Omental fat pad (tissue), 4 donors: Measurements from ENCODE around the gene SLC25A17. TPM values are rescaled to one million over a fixed set of nuclear protein-coding genes. Genes with fewer than 3 reads are reported as not detected.
"Not testable (repeated sequence)": the region's sequence is repeated elsewhere in the genome, so short reads cannot be mapped to it uniquely, and the experiment has no call there.

ENCODE experiments used
- ATAC-seq: fragments of 150-250 bp; one replicate; pipeline ENCODE4 v1.9.1; 2016; ENCODE audit warnings: mild to moderate bottlenecking, moderate library complexity; ENCODE audit not compliant: low FRiP score
- DNase-seq: peaks from one replicate; pipeline ENCODE4 v3.0.0-alpha.2; 2019; ENCODE audit warnings: low spot score
- CTCF ChIP-seq, 3 donors: fragments of 450-650 bp; IDR thresholded peaks; one replicate each; pipeline ENCODE4 v1.5.1; 2016 to 2017; ENCODE audit warnings: antibody characterized with exemption in 3 of 3, mild to moderate bottlenecking in 3 of 3, moderate library complexity in 2 of 3
- total RNA-seq, 4 donors: library from RNA; depleted of rRNA; stranded (reverse); fragments of >200 nt; gene quantifications; one replicate each; pipeline ENCODE4 v1.1.0, GENCODE V29; 2016

SLC25A17 gene
- total RNA-seq, 4 donors from 2014 or later: 15.1 to 17.8 (median 16.3) TPM

DNA sequence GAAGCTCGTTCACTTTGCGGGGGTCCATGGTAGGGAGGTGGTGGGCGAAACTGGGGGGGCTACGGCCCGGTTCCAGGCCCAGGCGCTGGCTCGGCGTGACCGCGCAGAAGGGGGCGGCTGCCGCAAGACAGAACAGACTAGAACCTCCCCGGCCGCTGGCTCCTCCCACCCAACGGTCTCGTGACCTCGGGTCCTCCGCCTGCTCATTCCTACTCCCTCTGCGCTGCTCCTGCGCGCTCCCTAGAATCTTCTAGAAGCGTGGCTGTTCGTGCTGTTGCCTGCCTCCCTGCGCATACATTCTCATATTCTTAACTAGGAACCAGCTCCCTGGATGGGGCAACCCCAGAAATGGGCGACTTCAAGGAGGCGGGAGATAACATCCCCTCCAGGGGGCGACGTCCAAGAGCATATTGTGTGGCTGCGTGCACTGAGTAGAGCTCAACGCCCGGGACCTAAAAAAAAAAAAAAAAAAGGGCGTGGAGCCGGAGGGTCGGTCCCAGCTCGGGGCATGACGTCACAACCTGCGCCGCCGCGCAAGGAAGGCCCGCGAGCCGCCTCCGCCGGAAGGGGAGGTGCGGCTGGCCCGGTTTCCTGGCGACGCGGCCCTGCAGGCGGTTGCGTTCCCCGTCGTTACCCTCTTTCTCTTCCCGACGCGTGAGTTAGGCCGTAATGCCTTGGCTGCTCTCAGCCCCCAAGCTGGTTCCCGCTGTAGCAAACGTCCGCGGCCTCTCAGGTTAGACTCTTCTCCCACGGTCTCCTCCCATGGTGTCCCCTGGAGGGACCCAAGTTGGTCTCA, 37.6 kb upstream of the SLC25A17 start, which contains the start of the genes ST13 and XPNPEP3:
TSS of gene ST13 (minus strand) at position 127 of the 796 bp plus-strand sequence. CDS start at position 28, 99 bp downstream.
TSS of gene XPNPEP3 (plus strand) at position 636 of the 796 bp plus-strand sequence. CDS start at position 670, 34 bp downstream.
- ATAC-seq (peak; percentile 96), DNase-seq (peak; percentile 85)
- no peak for TF ChIP-seq CTCF (IDR thresholded peaks at IDR 0.05)

GRCh38 chr22:40855979-40856512, 36.9 kb upstream of the SLC25A17 start:
- ATAC-seq (peak; percentile 44), DNase-seq (no peak)
- no peak for TF ChIP-seq CTCF (IDR thresholded peaks at IDR 0.05)

DNA sequence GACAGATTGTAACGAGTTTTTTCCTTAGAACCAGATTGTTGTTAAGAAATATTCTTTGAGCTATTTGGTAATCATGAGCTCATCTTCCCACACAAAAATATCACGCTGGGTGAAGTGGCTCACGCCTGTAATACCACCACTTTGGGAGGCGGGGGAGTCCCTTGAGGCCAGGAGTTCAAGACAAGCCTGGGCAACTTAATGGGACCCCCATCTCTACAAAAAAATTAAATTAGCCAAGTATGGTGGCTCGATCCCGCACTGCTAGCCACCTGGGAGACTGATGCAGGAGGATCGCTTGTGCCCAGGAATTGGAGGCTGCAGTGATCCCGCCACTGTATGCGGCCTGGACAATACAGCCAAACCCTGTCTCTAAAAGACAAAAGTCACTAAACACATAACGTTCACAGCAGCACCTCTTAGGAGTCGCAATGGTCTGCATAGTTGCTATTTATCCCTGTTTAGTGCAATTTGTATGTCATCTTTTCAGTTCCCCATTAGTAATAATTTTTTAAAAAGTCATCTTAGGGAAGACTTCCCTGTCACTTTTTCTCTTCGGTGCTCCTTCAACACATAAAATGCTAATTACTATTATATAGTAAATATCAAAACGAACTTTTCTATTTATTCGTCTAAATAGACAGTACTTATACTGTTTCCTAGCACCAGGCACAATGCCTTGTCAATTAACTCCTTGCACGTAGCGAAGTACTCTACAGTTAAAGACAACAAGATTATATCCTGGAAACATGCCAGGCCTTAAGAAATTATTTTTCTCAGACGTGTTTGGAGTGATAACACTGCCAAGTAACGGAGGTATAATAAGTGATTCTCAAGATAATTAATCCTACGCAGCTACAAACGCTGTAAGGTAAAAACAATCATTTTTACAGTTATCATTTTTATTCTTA, 36.2 kb upstream of the SLC25A17 start:
- DNase-seq (peak; percentile 35), ATAC-seq (no peak)
- TF ChIP-seq CTCF (IDR thresholded peaks at IDR 0.05): no peak

GRCh38 chr22:40853961-40854360, 34.8 kb upstream of the SLC25A17 start:
- no peak for TF ChIP-seq CTCF (IDR thresholded peaks at IDR 0.05)
- DNase-seq: no peak
- ATAC-seq: no peak

- ATAC-seq (no peak), DNase-seq (no peak)
- no peak for TF ChIP-seq CTCF (IDR thresholded peaks at IDR 0.05)
Measured at GRCh38 chr22:40853333-40853732, 34.2 kb upstream of the SLC25A17 start.

GRCh38 chr22:40845816-40846215, 26.7 kb upstream of the SLC25A17 start:
- not testable (repeated sequence) for DNase-seq, ATAC-seq

DNA sequence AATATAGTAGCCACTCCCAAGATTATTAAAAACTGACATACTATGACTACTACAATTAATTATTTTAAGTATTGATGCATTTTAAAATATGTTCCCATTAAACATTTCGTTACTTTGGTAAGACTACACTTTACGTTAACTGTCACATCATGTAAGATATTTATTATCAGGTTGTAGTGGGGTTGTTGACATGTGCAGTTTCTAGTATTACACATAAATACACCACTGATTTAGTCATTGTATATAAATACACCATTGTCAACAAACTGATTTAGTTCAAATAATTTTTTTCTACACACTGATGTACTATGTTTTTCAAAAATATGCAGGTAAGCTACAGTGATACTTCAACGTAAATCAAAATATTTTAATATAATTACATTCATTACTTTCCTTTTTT, 25.8 kb upstream of the SLC25A17 start:
- ATAC-seq: no peak
- DNase-seq: no peak
- TF ChIP-seq CTCF (IDR thresholded peaks at IDR 0.05): no peak
